Astrocyte (in vitro differentiated cells and primary cell): ENCODE results near the gene ACYP2. TPM values are rescaled to one million over a fixed set of nuclear protein-coding genes. Genes with fewer than 3 reads are reported as not detected.

ENCODE experiments used
- DNase-seq: peaks from one replicate; pipeline ENCODE4 v3.0.0-alpha.2; 2010; ENCODE audit warnings: low read depth
- FAIRE-seq: peaks from 2 replicates; lab custom pipeline; 2011; peaks lifted over from hg19 to GRCh38; lab: Jason Lieb, UNC
- H2AFZ ChIP-seq: 2 replicates; pipeline ENCODE4 v1.6.0; 2012; ENCODE audit warnings: low read depth, low read length, inconsistent platforms
- H3K27ac ChIP-seq: 2 replicates; pipeline ENCODE4 v1.5.1; 2011; ENCODE audit warnings: low read depth, low read length, inconsistent platforms
- H3K27me3 ChIP-seq: 2 replicates; pipeline ENCODE4 v1.6.0; 2011; ENCODE audit warnings: low read length, inconsistent platforms; ENCODE audit not compliant: insufficient read depth
- H3K36me3 ChIP-seq: 2 replicates; pipeline ENCODE4 v1.5.1; 2011; ENCODE audit warnings: low read length, inconsistent platforms; ENCODE audit not compliant: insufficient read depth
- H3K4me1 ChIP-seq: 2 replicates; pipeline ENCODE4 v1.5.1; 2011; ENCODE audit warnings: low read length, inconsistent platforms; ENCODE audit not compliant: insufficient read depth
- H3K4me2 ChIP-seq: 2 replicates; pipeline ENCODE4 v1.6.0; 2012; ENCODE audit warnings: low read length, inconsistent platforms
- H3K4me3 ChIP-seq: 2 replicates; pipeline ENCODE4 v1.5.1; 2011; ENCODE audit warnings: low read depth, mild to moderate bottlenecking, low read length, inconsistent platforms; ENCODE audit not compliant: insufficient read depth
- H3K79me2 ChIP-seq: 2 replicates; pipeline ENCODE4 v1.6.0; 2012; ENCODE audit warnings: mild to moderate bottlenecking, low read length, inconsistent platforms; ENCODE audit not compliant: insufficient read depth
- H3K9ac ChIP-seq: 2 replicates; pipeline ENCODE4 v1.6.0; 2012; ENCODE audit warnings: mild to moderate bottlenecking, low read length, inconsistent platforms
- H3K9me3 ChIP-seq: 2 replicates; pipeline ENCODE4 v1.5.1; 2012; ENCODE audit warnings: low read depth, mild to moderate bottlenecking, low read length, inconsistent platforms; ENCODE audit not compliant: insufficient read depth
- H4K20me1 ChIP-seq: 2 replicates; pipeline ENCODE4 v1.6.0; 2012; ENCODE audit warnings: low read length, inconsistent platforms; ENCODE audit not compliant: insufficient read depth
- H3K27ac Mint-ChIP-seq: one replicate; pipeline ENCODE4 v1.8.0; 2021; ENCODE audit warnings: mild to moderate bottlenecking, mixed read lengths; ENCODE audit not compliant: unreplicated experiment
- H3K27me3 Mint-ChIP-seq: one replicate; pipeline ENCODE4 v1.8.0; 2021; ENCODE audit warnings: low read depth, mixed read lengths; ENCODE audit not compliant: unreplicated experiment
- H3K36me3 Mint-ChIP-seq: one replicate; pipeline ENCODE4 v1.8.0; 2021; ENCODE audit warnings: low read depth, mixed read lengths; ENCODE audit not compliant: unreplicated experiment
- H3K4me1 Mint-ChIP-seq: one replicate; pipeline ENCODE4 v1.8.0; 2021; ENCODE audit warnings: low read depth, mixed read lengths; ENCODE audit not compliant: unreplicated experiment
- H3K4me3 Mint-ChIP-seq: one replicate; pipeline ENCODE4 v1.8.0; 2021; ENCODE audit warnings: mild to moderate bottlenecking, moderate library complexity, mixed read lengths; ENCODE audit not compliant: unreplicated experiment
- H3K9me3 Mint-ChIP-seq: one replicate; pipeline ENCODE4 v1.8.0; 2021; ENCODE audit warnings: mild to moderate bottlenecking, mixed read lengths; ENCODE audit not compliant: unreplicated experiment
- EZH2 ChIP-seq: IDR thresholded peaks from 2 replicates; pipeline ENCODE4 v1.6.1; 2012; ENCODE audit warnings: mild to moderate bottlenecking, low read length, inconsistent platforms; ENCODE audit not compliant: insufficient read depth
- total RNA-seq: library from RNA; stranded (reverse); gene quantifications from 2 replicates; pipeline ENCODE4 v1.2.1, GENCODE V29; 2021
- TF ChIP-seq, protein P1 (sequence below): IDR thresholded peaks from 2 replicates; pipeline ENCODE4 v1.5.1; 2011; ENCODE audit warnings: low read depth, mild to moderate bottlenecking, inconsistent platforms, low read length, moderate library complexity; ENCODE audit not compliant: insufficient read depth

The ACYP2 gene
- total RNA-seq, 1 donor from 2014 or later: 6.8 TPM

DNA sequence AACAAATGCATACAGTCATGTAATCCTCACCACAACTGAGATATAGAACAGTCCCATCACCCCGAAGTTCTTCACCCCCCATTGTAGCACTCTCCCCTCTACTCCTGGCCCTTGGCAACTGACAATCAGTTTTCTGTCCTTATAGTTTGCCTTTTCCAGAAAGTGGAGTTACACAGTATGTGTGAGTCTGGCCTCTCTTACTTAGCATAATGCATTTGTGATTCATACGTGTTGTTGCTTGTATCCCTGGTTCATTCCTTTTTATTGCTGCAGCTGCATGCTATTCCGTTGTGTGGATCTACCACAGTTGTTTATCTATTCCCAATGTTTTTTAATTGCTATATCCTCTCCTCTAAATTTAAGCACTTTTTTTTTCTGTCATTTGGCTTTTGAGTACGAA lies 17.6 kb downstream of the ACYP2 start:
- Histone ChIP-seq H4K20me1 (no peaks in the 10 kb centered on the region), H3K36me3 (no peaks in the 10 kb centered on the region), H3K9ac (no peak overlapping the region), H3K27me3 (no peaks in the 10 kb centered on the region), H3K4me2 (no peak overlapping the region), H3K4me1 (no peaks in the 10 kb centered on the region), H3K27ac (no peak overlapping the region), H2AFZ (no peak overlapping the region), H3K4me3 (no peak overlapping the region), H3K79me2 (no peaks in the 10 kb centered on the region), H3K9me3 (no peaks in the 10 kb centered on the region)
- H3K4me1 Mint-ChIP-seq: no peaks in the 10 kb centered on the region
- TF ChIP-seq, protein P1, sequence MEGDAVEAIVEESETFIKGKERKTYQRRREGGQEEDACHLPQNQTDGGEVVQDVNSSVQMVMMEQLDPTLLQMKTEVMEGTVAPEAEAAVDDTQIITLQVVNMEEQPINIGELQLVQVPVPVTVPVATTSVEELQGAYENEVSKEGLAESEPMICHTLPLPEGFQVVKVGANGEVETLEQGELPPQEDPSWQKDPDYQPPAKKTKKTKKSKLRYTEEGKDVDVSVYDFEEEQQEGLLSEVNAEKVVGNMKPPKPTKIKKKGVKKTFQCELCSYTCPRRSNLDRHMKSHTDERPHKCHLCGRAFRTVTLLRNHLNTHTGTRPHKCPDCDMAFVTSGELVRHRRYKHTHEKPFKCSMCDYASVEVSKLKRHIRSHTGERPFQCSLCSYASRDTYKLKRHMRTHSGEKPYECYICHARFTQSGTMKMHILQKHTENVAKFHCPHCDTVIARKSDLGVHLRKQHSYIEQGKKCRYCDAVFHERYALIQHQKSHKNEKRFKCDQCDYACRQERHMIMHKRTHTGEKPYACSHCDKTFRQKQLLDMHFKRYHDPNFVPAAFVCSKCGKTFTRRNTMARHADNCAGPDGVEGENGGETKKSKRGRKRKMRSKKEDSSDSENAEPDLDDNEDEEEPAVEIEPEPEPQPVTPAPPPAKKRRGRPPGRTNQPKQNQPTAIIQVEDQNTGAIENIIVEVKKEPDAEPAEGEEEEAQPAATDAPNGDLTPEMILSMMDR: no peak
- TF ChIP-seq EZH2: no peak
- H3K36me3 Mint-ChIP-seq: no peaks in the 10 kb centered on the region
- FAIRE-seq (no peak), DNase-seq (no peak)
- H3K9me3 Mint-ChIP-seq: no peaks in the 10 kb centered on the region
- no peaks in the 10 kb centered on the region for H3K27me3 Mint-ChIP-seq
- no peak overlapping the region for H3K4me3 Mint-ChIP-seq
- H3K27ac Mint-ChIP-seq: no peak overlapping the region

DNA sequence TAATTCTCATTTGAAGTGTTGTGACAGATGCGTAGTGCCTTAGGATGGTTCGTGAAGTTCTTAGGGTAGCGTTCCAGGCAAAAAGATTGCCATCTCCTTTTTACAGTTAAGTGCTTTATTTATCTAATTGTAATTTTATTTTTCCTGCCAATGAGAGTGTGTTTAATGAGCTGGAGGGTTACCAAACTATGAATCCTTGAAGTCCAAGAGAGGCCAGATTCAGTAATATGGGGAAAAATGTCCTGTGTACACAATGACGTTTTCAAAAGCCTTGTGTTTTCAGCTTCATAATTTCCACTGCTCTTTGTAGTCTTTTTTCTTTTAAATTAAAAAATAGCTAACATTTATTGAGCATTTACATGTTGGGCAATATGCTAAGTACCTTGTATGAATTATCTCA lies 23.8 kb downstream of the ACYP2 start:
- no peak overlapping the region for H3K4me3 Mint-ChIP-seq
- FAIRE-seq (no peak), DNase-seq (no peak)
- no peaks in the 10 kb centered on the region for H3K27me3 Mint-ChIP-seq
- no peak overlapping the region for H3K27ac Mint-ChIP-seq
- peaks cover 5% of the 10 kb centered on the region for H3K36me3 Mint-ChIP-seq
- no peaks in the 10 kb centered on the region for H3K9me3 Mint-ChIP-seq
- no peaks in the 10 kb centered on the region for H4K20me1 ChIP-seq
- no peak overlapping the region for H3K9ac ChIP-seq
- H3K79me2 ChIP-seq: no peaks in the 10 kb centered on the region
- no peaks in the 10 kb centered on the region for H3K36me3 ChIP-seq
- no peaks in the 10 kb centered on the region for H3K4me1 ChIP-seq
- H3K27me3 ChIP-seq: no peaks in the 10 kb centered on the region
- H3K9me3 ChIP-seq: no peaks in the 10 kb centered on the region
- H3K4me3 ChIP-seq: no peak overlapping the region
- no peaks in the 10 kb centered on the region for H3K4me1 Mint-ChIP-seq
- no peak overlapping the region for H3K27ac ChIP-seq
- no peak for TF ChIP-seq EZH2
- TF ChIP-seq, protein P1: no peak
- H3K4me2 ChIP-seq: no peak overlapping the region
- no peak overlapping the region for H2AFZ ChIP-seq

DNA sequence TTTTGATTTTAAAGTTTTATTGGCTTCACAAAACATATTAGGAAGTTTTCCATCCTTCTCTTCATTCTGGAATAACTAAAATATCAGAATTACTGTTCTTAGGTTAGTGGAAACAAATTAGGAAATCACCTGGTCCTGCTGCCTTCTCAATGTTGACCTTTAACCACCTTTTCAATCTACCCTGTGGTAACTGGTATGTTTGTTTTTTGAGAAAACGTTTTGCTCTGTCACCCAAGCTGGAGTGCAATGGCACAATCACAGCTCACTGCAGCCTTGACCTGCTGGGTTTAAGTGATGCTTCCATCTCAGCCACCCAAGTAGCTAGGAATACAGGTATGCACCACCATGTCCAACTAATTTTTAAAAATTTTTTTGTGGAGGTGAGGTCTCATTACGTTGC lies 28.4 kb downstream of the ACYP2 start:
- H3K9ac ChIP-seq: no peak overlapping the region
- no peaks in the 10 kb centered on the region for H3K27me3 ChIP-seq
- Mint-ChIP-seq H3K4me3 (no peak overlapping the region), H3K9me3 (peaks cover 2% of the 10 kb centered on the region), H3K27me3 (no peaks in the 10 kb centered on the region), H3K4me1 (no peaks in the 10 kb centered on the region), H3K36me3 (peaks cover 3% of the 10 kb centered on the region), H3K27ac (no peak overlapping the region)
- DNase-seq (no peak), FAIRE-seq (no peak)
- no peak overlapping the region for H2AFZ ChIP-seq
- H3K9me3 ChIP-seq: no peaks in the 10 kb centered on the region
- TF ChIP-seq, protein P1: no peak
- TF ChIP-seq EZH2: no peak
- H3K4me2 ChIP-seq: no peak overlapping the region
- no peaks in the 10 kb centered on the region for H3K79me2 ChIP-seq
- H3K27ac ChIP-seq: no peak overlapping the region
- H4K20me1 ChIP-seq: no peaks in the 10 kb centered on the region
- H3K36me3 ChIP-seq: no peaks in the 10 kb centered on the region
- H3K4me1 ChIP-seq: no peaks in the 10 kb centered on the region
- no peak overlapping the region for H3K4me3 ChIP-seq
